Progenitor cell of endocrine pancreas (in vitro differentiated cells): ENCODE results near the gene MYCL. TPM values are rescaled to one million over a fixed set of nuclear protein-coding genes. Genes with fewer than 3 reads are reported as not detected.

ENCODE experiments used
- DNase-seq: peaks from one replicate; pipeline ENCODE4 v3.0.0; 2021; ENCODE audit warnings: low spot score; ENCODE audit not compliant: unreplicated experiment
- H3K27ac Mint-ChIP-seq: 2 replicates; pipeline ENCODE4 v1.8.0; 2021; ENCODE audit warnings: mild to moderate bottlenecking, moderate library complexity, mixed read lengths
- H3K27me3 Mint-ChIP-seq: 2 replicates; pipeline ENCODE4 v1.8.0; 2021; ENCODE audit warnings: mixed read lengths
- H3K36me3 Mint-ChIP-seq: 2 replicates; pipeline ENCODE4 v1.8.0; 2022; ENCODE audit warnings: mixed read lengths; ENCODE audit not compliant: insufficient read depth
- H3K4me1 Mint-ChIP-seq: 2 replicates; pipeline ENCODE4 v1.8.0; 2021; ENCODE audit warnings: low read depth, mixed read lengths
- H3K4me3 Mint-ChIP-seq: 2 replicates; pipeline ENCODE4 v1.8.0; 2021; ENCODE audit warnings: low read depth, mild to moderate bottlenecking, moderate library complexity, mixed read lengths
- H3K9me3 Mint-ChIP-seq: 2 replicates; pipeline ENCODE4 v1.8.0; 2021; ENCODE audit warnings: low read depth, mixed read lengths
- CTCF ChIP-seq: fragments of 200-600 bp; sonication (generic); IDR thresholded peaks from one replicate; pipeline ENCODE4 v1.5.0; 2021; ENCODE audit warnings: antibody characterized with exemption, mild to moderate bottlenecking; ENCODE audit not compliant: unreplicated experiment
- long read RNA-seq: library from polyadenylated mRNA; unstranded; transcript quantifications from one replicate; pipeline ENCODE4 v2.0.0, GENCODE V29; 2020
- total RNA-seq: library from RNA; stranded (reverse); gene quantifications from 2 replicates; pipeline ENCODE4 v1.2.1, GENCODE V29; 2021

Gene MYCL
- total RNA-seq = 19.3 and 21.3 TPM in 2 replicates
- long read RNA-seq, partial matches to known transcripts = 0 of 12 reads
- long read RNA-seq, other reads (novel, unspliced or antisense) = 10 of 12 reads

GRCh38 chr1:39901714-39902459 lies at the start of gene MYCL:
MYCL (minus strand) TSS chr1:39901917; CDS start chr1:39901434, 483 bp downstream.
- Mint-ChIP-seq H3K27me3 (peaks cover 14% of the 10 kb centered on the region), H3K27ac (peak within 1 kb of the TSS; percentile 88), H3K4me3 (peak within 1 kb of the TSS; percentile 87), H3K9me3 (no peaks in the 10 kb centered on the region), H3K36me3 (peaks cover 2% of the 10 kb centered on the region), H3K4me1 (peaks cover 31% of the 10 kb centered on the region)
- DNase-seq = peak; percentile 93
- peak; percentile 82 for TF ChIP-seq CTCF

DNA sequence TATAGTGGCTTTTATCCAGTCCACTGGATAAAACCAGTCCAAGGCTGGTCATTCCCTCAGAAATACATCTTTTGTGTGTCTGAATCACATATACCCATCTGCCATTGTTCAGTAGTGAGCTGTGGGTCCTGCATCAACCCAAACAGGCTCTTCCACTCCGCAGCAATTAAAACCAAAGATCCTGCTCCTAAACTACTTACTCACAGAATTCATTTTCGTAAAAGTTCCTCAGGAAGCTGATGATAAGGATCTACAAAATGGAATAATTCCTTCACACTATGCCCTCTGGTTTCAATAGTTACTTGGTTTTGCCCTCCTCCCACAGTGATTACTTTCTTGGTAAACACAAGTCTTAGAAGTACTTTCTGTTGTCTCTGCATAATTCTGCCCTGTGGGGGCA lies 48.2 kb upstream of the MYCL start:
- DNase-seq = no peak
- Mint-ChIP-seq H3K36me3 (no peaks in the 10 kb centered on the region), H3K27me3 (peaks cover 28% of the 10 kb centered on the region), H3K4me3 (no peak overlapping the region), H3K9me3 (no peaks in the 10 kb centered on the region), H3K27ac (no peak overlapping the region), H3K4me1 (peaks cover 4% of the 10 kb centered on the region)
- no peak for TF ChIP-seq CTCF

DNA sequence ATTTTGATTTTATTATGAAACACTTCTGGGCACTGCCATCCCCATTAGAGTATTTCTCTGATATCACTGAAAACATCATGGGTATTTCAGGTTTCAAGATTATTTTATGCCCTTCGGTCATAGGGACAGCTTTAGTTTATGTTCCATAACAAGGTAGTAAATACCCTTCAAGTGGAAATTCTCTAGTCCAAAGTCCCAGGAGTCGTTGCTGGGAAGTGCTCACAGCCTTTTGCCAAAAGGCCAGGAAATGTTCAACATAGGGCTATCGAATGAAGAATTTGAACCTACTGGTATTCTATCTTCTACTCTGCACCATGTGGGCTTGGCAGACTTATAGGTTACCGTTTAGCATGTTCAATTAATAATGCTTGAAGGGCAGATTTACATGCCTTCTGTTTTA lies 45.5 kb upstream of the MYCL start:
- Mint-ChIP-seq H3K9me3 (no peaks in the 10 kb centered on the region), H3K36me3 (no peaks in the 10 kb centered on the region), H3K27me3 (peaks cover 17% of the 10 kb centered on the region), H3K27ac (no peak overlapping the region), H3K4me3 (no peak overlapping the region), H3K4me1 (peaks cover 7% of the 10 kb centered on the region)
- no peak for TF ChIP-seq CTCF
- no peak for DNase-seq

GRCh38 chr1:39946216-39946615 lies 44.5 kb upstream of the MYCL start:
- H3K4me3 Mint-ChIP-seq = no peak overlapping the region
- no peak for DNase-seq
- H3K4me1 Mint-ChIP-seq = peaks cover 7% of the 10 kb centered on the region
- H3K27ac Mint-ChIP-seq = no peak overlapping the region
- H3K27me3 Mint-ChIP-seq = peaks cover 22% of the 10 kb centered on the region
- H3K9me3 Mint-ChIP-seq = no peaks in the 10 kb centered on the region
- no peak for TF ChIP-seq CTCF
- H3K36me3 Mint-ChIP-seq = no peaks in the 10 kb centered on the region

DNA sequence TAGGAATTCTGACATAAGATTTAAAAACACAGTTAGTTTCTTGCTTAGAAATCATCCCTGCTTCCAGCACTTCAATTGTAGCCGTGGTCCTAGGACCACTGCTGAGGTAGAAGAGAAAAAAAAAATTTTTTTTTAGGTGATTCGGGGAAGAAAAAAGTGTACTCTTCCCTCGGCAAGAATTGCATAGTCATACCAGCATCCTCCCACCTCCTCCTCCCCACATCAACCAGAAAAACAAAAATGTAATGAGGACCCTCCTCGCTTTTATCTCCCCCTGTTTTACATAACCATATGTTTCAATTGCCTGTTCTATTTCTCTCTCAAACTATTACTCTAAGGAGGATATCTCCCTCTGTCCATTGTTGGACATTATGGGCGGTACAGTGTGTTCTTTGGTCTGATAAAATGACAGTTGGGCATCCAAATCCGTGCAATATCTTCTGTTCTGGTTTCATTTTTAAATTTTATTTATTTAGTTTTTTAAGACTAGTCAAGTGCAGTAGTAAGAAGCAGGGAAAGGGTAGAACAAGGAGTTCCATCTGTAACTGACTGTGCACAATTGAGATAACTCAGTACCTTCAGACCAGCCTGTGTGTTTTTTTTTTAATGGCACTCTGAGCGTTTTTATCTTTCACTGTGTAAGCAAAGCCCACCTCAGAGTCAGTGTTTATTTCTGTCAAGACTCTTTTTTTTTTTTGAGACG lies 42.8 kb upstream of the MYCL start:
- H3K9me3 Mint-ChIP-seq = no peaks in the 10 kb centered on the region
- H3K27ac Mint-ChIP-seq = no peak overlapping the region
- no peak overlapping the region for H3K4me3 Mint-ChIP-seq
- H3K36me3 Mint-ChIP-seq = no peaks in the 10 kb centered on the region
- H3K4me1 Mint-ChIP-seq = peaks cover 7% of the 10 kb centered on the region
- peaks cover 20% of the 10 kb centered on the region for H3K27me3 Mint-ChIP-seq
- DNase-seq = no peak
- no peak for TF ChIP-seq CTCF
